KBM-7 (cell line): Measurements from ENCODE around the gene RBBP8NL.

Experiments
- DNase-seq: peaks from one replicate; pipeline ENCODE4 v3.0.0-alpha.2; 2015
- in situ Hi-C: fragments of 300-500 bp; cut with MboI; formaldehyde crosslinking; loops from 2 replicates; pipeline ENCODE4 v1.14.3; 2020; ENCODE audit warnings: low sequenced_read_pairs, low pct_unique_long_range_greater_than_20kb, mixed read lengths

The RBBP8NL gene

GRCh38 chr20:62427172-62428001 lies at the start of gene RBBP8NL:
Gene RBBP8NL, minus strand, starts transcription at chr20:62427539. Its CDS starts 7,892 bp downstream, at chr20:62419647.
- DNase-seq, result no peak
- in situ Hi-C loops, result no loop called here

- DNase-seq, result no peak
- in situ Hi-C loops, result no loop called here
These were observed 48.9 kb upstream of the RBBP8NL start for GRCh38 chr20:62476056-62476838.

GRCh38 chr20:62475772-62476055 lies 48.4 kb upstream of the RBBP8NL start, which contains the start of gene GATA5:
Gene GATA5, minus strand, starts transcription at chr20:62475995. Its CDS starts 474 bp downstream, at chr20:62475521.
- DNase-seq, result no peak
- in situ Hi-C loops, result no loop called here

GRCh38 chr20:62475027-62475771 lies 47.9 kb upstream of the RBBP8NL start:
- no peak for DNase-seq
- in situ Hi-C loops, result no loop called here

GRCh38 chr20:62474604-62475026 lies 47.3 kb upstream of the RBBP8NL start:
- DNase-seq, result no peak
- in situ Hi-C loops, result no loop called here

GRCh38 chr20:62473717-62474603 lies 46.6 kb upstream of the RBBP8NL start:
- in situ Hi-C loops, result no loop called here
- no peak for DNase-seq

- no peak for DNase-seq
- in situ Hi-C loops, result no loop called here
These were observed 45.7 kb upstream of the RBBP8NL start for GRCh38 chr20:62472941-62473585.

- in situ Hi-C loops, result no loop called here
These were observed 45.0 kb upstream of the RBBP8NL start for GRCh38 chr20:62472138-62472940.

GRCh38 chr20:62470459-62470858 lies 43.1 kb upstream of the RBBP8NL start:
- in situ Hi-C loops, result no loop called here
- no peak for DNase-seq

More at GRCh38 chr20:62472138-62472940, 45.0 kb upstream of the RBBP8NL start:
- no peak for DNase-seq

- in situ Hi-C loops, result no loop called here
- DNase-seq, result no peak
These were observed 42.7 kb upstream of the RBBP8NL start for GRCh38 chr20:62470001-62470400.

GRCh38 chr20:62469352-62469751 lies 42.0 kb upstream of the RBBP8NL start:
- in situ Hi-C loops, result no loop called here
- DNase-seq, result no peak

- in situ Hi-C loops, result no loop called here
- no peak for DNase-seq
These were observed 39.6 kb upstream of the RBBP8NL start for GRCh38 chr20:62466806-62467537.

- DNase-seq, result no peak
- in situ Hi-C loops, result no loop called here
These were observed 38.9 kb upstream of the RBBP8NL start for GRCh38 chr20:62466072-62466760.

- in situ Hi-C loops, result no loop called here
- no peak for DNase-seq
These were observed 37.7 kb upstream of the RBBP8NL start for GRCh38 chr20:62464990-62465389.

- in situ Hi-C loops, result no loop called here
- DNase-seq, result no peak
These were observed 37.1 kb upstream of the RBBP8NL start for GRCh38 chr20:62464425-62464770.

GRCh38 chr20:62463651-62464424 lies 36.5 kb upstream of the RBBP8NL start:
- DNase-seq, result no peak
- in situ Hi-C loops, result no loop called here
